ENCODE measurements around the gene RUNX2.

The RUNX2 gene

DNA sequence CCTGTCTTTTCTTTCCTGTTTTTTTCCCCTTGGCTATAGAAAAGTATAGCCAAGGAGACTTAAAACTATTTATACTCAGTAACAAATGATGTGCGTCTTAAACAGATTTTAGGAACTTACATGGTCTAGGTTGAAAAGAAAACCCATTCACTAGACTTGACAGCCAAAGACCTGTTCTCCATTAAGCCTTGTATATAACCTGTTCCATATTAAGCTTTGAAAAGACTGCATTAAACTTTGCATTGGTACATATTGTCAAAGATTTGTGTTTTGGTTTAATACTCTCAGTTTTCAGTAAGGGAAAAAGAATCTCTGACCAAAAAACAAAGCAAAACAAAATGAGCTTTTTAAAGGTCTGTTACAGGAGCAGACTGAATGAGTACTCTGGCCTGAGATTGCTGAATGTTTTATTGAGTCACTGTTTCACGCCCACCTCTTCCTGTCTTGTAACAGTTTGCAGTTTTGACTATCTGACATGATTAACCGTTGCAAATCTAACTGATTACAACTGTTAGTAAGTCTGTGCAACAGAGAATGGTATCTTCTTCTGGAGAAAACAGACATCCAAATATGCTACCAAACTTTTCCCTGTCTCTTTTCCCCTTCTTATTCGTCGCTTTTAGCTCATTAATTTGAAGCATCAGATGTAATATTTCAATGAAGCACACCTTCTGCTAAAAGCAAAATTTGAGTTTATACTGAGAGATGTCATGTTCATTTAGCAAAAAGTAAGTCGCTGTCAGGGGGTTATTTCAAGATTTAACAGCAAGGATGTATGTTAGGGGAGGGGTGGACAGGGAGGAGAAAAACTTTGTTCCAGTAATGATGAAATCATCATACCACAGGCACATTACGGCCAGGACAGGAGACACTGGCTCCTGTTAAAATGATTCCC lies 108.7 kb downstream of the RUNX2 start:
- DNase-seq, result no peak

- DNase-seq, result no peak
These were observed 109.3 kb downstream of the RUNX2 start for GRCh38 chr6:45437439-45437815.

GRCh38 chr6:45438151-45438550 lies 110.0 kb downstream of the RUNX2 start:
- no peak for DNase-seq

GRCh38 chr6:45438849-45439406 lies 110.8 kb downstream of the RUNX2 start:
- no peak for DNase-seq

DNA sequence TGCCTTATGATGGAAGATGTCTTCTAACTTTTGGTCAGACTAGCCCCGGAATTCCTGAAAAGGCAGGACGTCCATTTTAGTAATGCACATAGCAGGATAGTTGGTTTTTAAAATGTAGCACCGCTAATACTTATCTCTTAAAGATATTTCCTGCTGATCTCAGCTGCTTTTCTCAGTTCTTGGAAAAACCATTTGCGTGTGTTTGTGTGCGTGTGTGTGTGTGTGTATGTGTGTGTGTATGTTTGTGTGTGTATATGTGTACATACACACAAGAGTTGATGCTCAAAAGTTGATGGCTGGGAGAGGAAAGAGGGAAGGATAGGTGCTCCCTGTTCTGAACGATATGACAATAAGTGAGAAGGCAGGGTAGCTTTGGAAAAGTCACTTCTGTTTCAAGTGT lies 111.3 kb downstream of the RUNX2 start:
- no peak for DNase-seq

GRCh38 chr6:45439861-45440388 lies 111.8 kb downstream of the RUNX2 start:
- no peak for DNase-seq

DNA sequence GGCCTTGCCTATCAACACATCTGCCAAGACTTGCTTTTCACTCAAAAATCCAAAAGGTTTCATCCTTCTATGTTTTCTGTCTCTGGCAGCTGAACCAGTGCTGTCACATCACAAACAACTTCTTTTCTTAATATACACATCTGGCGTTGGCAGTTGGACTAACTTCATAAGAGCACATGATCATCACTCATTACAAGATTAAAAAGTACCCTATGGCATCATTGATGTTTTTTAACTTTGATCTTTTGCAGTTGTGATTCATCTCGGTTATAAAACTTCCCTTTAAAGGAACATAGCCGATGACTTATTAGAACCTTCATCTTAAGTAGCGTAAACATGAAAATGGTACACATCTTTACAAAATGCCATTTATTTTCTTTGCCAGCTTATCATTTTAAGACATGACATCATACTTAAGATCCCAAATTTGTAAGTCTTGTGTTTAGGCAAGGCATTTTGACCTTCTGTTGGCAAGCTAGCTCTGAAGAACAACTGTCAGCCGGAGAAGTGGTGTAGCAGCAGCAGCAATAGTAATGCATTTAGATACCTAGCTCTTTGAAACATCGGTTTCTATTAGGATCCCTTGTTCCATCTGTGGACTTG lies 113.8 kb downstream of the RUNX2 start:
- DNase-seq, result no peak

- DNase-seq, result no peak
These were observed 114.6 kb downstream of the RUNX2 start for GRCh38 chr6:45442716-45443115.

GRCh38 chr6:45445364-45445748 lies 117.2 kb downstream of the RUNX2 start:
- DNase-seq, result no peak

DNA sequence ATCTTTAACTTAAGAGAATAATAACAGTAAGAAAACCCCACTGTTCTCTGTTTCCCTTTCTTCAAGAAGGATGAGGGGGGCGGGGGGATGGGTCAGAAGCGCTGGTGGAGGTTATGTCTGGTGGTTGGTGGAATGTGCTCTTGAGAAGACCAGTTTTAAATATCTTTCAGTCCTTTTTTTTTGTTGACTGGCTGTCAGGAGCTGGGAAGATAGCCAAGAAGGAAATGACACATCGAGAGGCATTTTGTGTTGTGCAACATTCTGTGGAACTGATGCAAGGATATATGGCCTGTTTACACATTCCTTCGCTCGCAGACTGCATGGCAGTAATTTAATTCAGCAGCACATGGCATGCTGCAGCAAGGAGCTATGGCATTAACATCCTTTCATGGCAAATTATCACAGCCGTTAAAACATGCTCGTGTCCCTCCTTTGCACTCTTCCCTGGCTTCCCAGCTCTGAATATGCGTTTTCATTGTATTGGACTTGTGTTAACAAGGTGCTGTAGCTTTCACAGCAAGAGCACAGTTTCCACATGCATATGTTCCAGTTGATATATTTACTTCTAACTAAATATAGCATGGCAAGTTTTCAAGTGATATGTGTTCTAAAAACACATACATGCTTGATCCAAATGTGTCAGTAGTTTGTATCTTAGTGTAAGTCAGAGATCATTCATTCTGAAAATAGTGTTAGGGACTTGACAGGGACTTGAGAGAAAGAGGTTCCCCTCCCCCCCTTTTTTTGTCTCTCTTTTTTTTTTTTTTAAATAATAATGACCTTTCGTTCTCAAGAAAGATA lies 117.8 kb downstream of the RUNX2 start:
- DNase-seq, result no peak

- DNase-seq, result no peak
These were observed 118.9 kb downstream of the RUNX2 start for GRCh38 chr6:45447005-45447404.

DNA sequence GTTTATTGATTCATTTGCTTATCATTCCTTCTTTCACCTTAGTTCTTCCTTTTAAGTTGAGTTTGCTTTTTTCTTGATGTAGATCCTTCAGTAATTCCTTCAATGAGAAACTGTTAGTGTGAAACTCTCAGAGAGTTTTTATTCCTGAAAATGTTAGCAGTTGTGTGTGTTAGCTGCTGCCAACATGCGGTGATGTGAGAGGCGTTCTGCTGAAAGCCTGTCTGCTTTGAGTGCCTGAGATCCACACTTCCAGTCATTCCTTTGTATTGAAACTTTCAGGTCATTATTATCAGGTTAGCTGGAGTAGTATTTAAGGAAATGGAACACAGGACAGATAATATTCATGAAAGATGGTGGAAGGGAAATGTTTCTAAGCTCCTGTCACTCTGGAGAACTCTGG lies 119.6 kb downstream of the RUNX2 start:
- DNase-seq, result no peak

DNA sequence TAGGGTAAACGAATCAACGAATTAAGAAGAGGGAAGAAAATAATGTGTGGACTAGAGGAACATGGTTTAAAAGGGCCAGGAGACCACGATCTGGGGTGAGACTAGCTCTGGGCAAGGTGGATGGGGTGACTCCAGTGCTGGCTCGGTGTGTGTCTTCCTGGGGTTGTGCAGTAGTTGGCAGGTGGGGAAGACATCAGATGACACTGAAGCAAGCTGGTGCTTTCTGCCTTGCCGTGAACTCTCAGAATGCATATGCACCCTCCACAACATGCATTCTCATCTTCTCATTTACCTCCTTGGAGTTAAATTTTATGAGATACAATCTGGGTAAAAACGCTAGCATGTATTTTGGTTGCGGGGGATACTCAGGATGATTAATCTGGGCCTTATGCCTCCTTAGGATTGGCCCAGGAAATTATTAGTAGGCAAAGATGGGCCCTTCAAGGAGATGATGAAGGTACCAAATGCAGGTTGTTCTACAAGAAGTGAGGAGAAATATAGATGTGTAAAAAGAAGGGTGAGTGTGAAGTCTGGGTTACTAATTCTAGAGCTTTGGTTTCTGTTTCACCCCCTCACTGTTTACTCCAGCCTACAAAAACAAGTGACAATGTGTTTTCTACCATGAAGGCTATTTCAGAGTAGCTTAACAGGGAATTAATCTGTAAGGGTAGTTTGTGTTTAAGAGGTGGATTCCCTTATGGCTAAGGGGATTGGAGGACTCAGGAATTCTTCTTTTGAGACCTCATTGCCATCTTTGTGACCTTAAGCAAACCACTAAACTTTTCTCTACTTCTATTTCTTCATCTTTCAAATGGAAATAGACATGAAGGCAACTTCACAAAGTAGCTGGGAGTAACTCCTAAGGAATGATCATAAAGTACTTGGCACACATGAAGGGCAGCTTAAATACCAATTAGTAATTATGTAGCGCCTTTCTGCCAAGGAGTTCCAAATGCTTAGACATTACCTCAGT lies 120.6 kb downstream of the RUNX2 start:
- no peak for DNase-seq

GRCh38 chr6:45450132-45450531 lies 122.0 kb downstream of the RUNX2 start:
- DNase-seq, result no peak

GRCh38 chr6:45450831-45451230 lies 122.7 kb downstream of the RUNX2 start:
- DNase-seq, result no peak

DNA sequence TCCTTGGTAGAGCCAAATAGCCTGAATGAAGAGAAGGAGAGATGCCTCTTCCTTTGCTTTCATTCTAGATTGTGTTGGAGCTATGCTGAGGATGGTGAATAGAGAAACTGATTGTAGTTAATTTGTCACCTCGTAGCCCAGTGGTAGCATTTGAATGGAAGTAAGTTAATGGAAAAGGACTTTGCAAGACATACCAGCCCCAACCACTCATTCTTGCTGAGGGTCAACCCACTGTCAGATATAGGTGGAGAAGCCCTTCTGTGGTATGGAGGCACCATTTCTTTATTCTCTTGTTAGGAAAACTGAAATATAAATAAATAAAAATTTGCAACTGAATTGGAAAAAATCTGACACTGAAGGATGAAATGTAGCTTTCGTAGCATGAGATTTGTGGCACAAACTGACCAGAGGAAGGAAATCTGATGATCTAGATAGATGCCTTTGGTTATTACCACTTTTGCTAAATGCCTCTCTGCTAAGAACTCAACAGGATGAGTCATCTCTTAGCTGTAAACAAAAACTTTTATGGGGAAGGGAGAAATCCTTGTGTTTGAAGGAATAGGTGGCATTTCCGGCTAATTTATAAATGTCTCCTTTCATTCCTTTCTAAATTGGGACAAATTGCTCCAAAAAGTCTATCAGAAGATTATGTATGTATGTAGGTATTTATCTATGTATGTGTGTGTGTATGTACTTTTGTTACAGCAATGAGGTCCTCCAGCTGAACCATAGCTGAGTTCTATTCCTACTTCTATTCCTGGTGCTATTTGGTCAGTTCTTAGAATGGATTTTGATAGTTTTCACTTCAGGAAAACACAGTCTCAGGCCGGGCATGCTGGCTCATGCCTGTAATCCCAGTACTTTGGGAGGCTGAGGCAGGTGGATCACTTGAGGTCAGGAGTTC lies 126.1 kb downstream of the RUNX2 start:
- no peak for DNase-seq

DNA sequence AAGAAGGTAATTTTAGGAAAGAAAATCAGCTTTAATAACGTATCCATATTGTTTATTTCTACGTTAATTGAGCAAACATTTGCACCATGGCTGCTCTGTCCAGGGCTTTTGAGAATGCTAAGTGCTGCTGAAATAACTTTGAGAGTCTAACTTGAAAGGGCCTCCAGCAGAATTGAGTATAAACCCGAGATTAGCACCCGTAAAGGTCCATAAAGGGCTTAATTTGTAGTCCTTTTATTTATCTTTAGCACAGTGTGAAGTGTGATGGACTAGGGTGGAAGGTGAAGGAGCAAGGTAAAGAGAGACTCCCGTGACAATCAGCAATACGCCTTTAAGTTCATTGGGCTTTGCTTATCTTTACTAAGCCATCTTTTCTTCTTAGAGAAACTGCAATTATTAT lies 127.3 kb downstream of the RUNX2 start:
- no peak for DNase-seq

DNA sequence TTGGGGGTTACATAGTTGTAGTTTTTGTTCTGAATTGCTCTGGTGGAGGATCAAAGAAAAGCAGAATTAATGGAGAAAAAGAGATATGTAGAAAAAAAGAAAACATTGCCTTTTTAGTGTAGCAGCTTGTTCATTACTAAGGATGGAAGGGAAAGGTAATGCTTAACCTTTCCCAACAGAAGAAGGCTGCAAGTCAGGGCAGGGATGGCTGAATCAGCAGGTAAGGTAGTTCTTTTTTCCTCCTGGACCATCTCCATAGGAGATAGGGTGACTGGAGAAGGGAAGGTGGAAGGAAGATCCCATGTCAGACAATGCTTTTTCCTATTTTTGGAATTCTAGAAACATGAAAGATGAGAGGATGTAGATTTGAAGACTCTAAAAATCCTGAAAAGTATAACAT lies 129.0 kb downstream of the RUNX2 start:
- no peak for DNase-seq

DNA sequence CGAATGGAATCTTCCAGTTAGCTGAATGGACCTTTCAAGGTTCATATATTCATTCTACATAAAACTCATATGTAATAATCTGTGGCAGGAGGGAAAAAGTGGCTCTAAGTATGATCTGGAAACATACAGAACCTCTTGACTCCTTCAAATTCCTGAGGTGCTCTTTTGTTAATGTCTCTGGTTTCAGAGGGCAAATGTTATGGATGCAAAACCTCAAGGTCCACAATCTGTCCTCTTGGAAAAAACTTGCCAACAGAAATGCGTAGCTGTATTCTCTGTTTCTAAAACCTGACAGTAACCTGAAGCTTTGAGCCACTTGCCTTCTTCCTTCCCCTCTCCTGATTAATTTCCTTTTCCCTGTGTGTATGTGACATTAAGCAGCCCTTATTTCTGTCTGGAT lies 130.5 kb downstream of the RUNX2 start:
- DNase-seq, result no peak

DNA sequence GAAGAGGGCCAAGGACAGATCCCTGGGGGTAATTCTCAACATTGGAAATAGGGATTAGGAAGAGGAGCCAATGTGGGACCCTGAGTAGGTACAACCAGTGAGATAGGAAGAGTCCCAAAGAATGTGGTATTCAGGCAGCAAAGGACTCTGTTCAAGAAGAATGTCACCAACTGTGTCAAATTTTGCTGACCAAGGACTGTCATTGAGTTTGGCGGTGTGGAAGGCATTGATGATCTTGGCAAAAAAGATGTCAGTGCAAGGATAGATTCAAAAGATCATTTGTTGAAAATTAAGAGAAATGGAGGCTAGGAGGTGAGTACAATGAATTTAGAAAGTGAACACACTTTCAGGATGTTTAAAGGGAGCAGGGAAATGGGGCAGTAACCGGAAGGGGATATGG lies 132.0 kb downstream of the RUNX2 start:
- no peak for DNase-seq

- DNase-seq, result no peak
These were observed 133.4 kb downstream of the RUNX2 start for GRCh38 chr6:45461486-45461885.
